Neural cell (in vitro differentiated cells): ENCODE measurements around the gene CEP85L.

Experiments used
- EP300 ChIP-seq: fragments of 450-650 bp; conservative IDR thresholded peaks from 2 replicates; pipeline ENCODE4 v1.6.1; 2014; ENCODE audit warnings: antibody characterized with exemption, mild to moderate bottlenecking, moderate library complexity; ENCODE audit not compliant: poor library complexity, severe bottlenecking
- EZH2 ChIP-seq: fragments of 200-600, 300-800 bp; shearing (Covaris generic), sonication (generic); IDR thresholded peaks from 2 replicates; pipeline ENCODE4 v1.6.1; 2014; ENCODE audit warnings: antibody characterized with exemption, low read length, borderline replicate concordance, mild to moderate bottlenecking; ENCODE audit not compliant: insufficient read depth, poor library complexity, severe bottlenecking
- MXI1 ChIP-seq: fragments of 450-650 bp; conservative IDR thresholded peaks from 2 replicates; pipeline ENCODE4 v1.6.1; 2014; ENCODE audit warnings: antibody characterized with exemption, mild to moderate bottlenecking; ENCODE audit not compliant: poor library complexity, severe bottlenecking
- POLR2AphosphoS5 ChIP-seq: IDR thresholded peaks from 2 replicates; pipeline ENCODE4 v1.6.1; 2012
- TAF1 ChIP-seq: IDR thresholded peaks from 2 replicates; pipeline ENCODE4 v1.6.1; 2012; ENCODE audit warnings: low read depth
- TF ChIP-seq, protein P1 (sequence below): fragments of 450-650 bp; IDR thresholded peaks from 2 replicates; pipeline ENCODE4 v1.5.1; 2014; ENCODE audit warnings: antibody characterized with exemption, mild to moderate bottlenecking, moderate library complexity; ENCODE audit not compliant: poor library complexity, severe bottlenecking
- TF ChIP-seq, protein P2 (sequence below): IDR thresholded peaks from 2 replicates; pipeline ENCODE4 v1.6.1; 2012; ENCODE audit warnings: borderline replicate concordance

DNA sequence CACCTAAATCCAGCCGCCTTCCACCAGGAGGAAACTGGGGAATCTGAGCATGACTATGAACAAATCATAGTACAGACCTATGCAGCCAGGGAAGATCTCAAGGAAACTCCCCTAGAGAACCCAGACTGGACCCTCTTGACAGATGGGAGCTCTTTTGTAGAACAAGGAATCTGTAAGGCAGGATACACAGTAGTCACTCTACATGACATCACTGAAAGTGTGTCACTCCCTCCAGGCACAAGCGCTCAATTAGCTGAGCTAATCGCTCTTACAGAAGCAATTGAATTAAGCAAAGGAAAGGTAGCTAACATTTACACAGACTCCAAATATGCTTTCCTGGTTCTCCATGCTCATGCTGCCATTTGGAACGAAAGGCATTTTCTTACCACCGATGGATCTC, 66.5 kb downstream of the CEP85L start:
- no peak for TF ChIP-seq EZH2
- no peak for TF ChIP-seq MXI1
- TF ChIP-seq, protein P1, sequence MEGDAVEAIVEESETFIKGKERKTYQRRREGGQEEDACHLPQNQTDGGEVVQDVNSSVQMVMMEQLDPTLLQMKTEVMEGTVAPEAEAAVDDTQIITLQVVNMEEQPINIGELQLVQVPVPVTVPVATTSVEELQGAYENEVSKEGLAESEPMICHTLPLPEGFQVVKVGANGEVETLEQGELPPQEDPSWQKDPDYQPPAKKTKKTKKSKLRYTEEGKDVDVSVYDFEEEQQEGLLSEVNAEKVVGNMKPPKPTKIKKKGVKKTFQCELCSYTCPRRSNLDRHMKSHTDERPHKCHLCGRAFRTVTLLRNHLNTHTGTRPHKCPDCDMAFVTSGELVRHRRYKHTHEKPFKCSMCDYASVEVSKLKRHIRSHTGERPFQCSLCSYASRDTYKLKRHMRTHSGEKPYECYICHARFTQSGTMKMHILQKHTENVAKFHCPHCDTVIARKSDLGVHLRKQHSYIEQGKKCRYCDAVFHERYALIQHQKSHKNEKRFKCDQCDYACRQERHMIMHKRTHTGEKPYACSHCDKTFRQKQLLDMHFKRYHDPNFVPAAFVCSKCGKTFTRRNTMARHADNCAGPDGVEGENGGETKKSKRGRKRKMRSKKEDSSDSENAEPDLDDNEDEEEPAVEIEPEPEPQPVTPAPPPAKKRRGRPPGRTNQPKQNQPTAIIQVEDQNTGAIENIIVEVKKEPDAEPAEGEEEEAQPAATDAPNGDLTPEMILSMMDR: no peak
- TF ChIP-seq, protein P2, sequence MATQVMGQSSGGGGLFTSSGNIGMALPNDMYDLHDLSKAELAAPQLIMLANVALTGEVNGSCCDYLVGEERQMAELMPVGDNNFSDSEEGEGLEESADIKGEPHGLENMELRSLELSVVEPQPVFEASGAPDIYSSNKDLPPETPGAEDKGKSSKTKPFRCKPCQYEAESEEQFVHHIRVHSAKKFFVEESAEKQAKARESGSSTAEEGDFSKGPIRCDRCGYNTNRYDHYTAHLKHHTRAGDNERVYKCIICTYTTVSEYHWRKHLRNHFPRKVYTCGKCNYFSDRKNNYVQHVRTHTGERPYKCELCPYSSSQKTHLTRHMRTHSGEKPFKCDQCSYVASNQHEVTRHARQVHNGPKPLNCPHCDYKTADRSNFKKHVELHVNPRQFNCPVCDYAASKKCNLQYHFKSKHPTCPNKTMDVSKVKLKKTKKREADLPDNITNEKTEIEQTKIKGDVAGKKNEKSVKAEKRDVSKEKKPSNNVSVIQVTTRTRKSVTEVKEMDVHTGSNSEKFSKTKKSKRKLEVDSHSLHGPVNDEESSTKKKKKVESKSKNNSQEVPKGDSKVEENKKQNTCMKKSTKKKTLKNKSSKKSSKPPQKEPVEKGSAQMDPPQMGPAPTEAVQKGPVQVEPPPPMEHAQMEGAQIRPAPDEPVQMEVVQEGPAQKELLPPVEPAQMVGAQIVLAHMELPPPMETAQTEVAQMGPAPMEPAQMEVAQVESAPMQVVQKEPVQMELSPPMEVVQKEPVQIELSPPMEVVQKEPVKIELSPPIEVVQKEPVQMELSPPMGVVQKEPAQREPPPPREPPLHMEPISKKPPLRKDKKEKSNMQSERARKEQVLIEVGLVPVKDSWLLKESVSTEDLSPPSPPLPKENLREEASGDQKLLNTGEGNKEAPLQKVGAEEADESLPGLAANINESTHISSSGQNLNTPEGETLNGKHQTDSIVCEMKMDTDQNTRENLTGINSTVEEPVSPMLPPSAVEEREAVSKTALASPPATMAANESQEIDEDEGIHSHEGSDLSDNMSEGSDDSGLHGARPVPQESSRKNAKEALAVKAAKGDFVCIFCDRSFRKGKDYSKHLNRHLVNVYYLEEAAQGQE: no peak
- TF ChIP-seq TAF1: no peak
- no peak for TF ChIP-seq EP300
- no peak for TF ChIP-seq POLR2AphosphoS5
